Stimulated activated CD4-positive, alpha-beta T cell treated with anti-CD3 and anti-CD28 coated beads, TNF-alpha, amount 100 ng/mL, for 1 hour (primary cell): ENCODE measurements around the gene MGAT5B.
A peak's percentile ranks its signal among the peaks of the same experiment; 100 is the strongest.
"Not testable (repeated sequence)": the region's sequence is repeated elsewhere in the genome, so short reads cannot be mapped to it uniquely, and the experiment has no call there.

ENCODE experiments used
- DNase-seq, 3 donors: peaks; one replicate each; pipeline ENCODE4 v3.0.0-alpha.2; 2020; ENCODE audit warnings: low read depth in 3 of 3, low spot score in 1 of 3

Gene MGAT5B, protein sequence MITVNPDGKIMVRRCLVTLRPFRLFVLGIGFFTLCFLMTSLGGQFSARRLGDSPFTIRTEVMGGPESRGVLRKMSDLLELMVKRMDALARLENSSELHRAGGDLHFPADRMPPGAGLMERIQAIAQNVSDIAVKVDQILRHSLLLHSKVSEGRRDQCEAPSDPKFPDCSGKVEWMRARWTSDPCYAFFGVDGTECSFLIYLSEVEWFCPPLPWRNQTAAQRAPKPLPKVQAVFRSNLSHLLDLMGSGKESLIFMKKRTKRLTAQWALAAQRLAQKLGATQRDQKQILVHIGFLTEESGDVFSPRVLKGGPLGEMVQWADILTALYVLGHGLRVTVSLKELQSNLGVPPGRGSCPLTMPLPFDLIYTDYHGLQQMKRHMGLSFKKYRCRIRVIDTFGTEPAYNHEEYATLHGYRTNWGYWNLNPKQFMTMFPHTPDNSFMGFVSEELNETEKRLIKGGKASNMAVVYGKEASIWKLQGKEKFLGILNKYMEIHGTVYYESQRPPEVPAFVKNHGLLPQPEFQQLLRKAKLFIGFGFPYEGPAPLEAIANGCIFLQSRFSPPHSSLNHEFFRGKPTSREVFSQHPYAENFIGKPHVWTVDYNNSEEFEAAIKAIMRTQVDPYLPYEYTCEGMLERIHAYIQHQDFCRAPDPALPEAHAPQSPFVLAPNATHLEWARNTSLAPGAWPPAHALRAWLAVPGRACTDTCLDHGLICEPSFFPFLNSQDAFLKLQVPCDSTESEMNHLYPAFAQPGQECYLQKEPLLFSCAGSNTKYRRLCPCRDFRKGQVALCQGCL

DNA sequence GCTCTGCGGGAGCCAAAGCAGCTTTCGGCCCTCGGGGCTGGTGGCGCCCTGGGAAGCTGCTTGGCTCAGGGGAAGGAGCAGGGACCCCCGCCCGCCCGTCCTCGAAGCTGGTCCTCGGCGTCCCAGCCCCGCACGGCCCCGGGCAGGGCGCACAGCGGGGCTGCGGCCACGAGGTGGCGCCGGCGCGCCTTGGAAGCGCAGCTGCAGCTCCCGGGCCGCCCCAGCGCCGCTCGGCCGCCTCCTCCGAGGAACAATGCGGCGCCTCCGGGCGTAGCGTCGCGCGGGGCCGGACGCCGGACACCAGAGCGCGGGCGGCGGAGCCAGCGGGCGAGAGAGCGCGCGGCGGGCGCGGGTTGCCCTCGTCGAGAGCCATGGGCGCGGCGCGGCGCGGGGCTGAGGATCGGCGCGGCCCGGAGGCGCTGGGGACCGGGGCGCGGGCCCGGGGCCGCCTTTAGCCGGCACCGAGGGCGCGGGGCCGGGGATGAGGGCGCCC, at the start of gene MGAT5B:
Gene MGAT5B (plus strand): TSS at position 229 of the 493 bp plus-strand sequence. CDS start 626 bp downstream, outside the sequence.
- DNase-seq, result peak; percentile 23 to 76 (median 62)

DNA sequence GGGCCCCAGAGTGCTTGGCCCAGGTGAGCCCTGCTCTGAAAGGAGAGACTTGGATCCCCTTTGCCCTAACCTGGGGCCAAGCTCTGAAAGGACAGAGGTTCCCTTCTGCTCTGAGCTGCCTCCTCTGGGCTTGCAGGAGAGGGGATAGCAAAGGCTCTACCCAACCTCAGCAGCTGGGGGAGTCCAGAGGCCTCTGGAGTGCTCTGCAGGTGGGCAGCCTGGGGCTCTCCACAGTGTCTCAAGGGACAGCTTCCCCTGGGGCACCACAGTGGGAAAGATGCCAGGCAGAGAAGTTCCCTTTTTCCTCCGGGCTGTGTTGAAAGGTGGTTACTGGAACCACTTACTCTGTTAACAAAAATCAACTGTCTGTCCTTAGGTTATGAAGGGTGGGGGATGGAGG, 48.2 kb upstream of the MGAT5B start:
- no peak for DNase-seq

DNA sequence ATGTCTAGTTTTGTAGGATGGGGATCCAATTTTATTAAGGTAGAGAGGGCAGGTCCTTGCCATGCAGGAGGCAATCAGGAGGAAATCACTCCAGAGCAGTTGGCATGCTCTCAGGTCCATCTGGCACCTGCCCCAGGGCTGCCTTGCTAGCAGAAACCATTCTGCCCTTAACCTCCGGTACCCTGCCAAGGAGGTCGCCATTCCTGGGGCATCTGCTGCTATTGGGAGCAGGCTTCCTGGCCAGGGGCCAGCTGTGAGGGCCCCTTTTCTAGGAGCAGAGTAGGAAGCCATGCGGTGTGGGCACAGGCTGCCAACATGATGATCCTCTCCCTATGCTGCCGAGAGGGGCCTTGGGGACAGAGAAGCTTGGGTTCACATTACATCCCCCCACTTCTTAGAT, 47.6 kb upstream of the MGAT5B start:
- no peak for DNase-seq

DNA sequence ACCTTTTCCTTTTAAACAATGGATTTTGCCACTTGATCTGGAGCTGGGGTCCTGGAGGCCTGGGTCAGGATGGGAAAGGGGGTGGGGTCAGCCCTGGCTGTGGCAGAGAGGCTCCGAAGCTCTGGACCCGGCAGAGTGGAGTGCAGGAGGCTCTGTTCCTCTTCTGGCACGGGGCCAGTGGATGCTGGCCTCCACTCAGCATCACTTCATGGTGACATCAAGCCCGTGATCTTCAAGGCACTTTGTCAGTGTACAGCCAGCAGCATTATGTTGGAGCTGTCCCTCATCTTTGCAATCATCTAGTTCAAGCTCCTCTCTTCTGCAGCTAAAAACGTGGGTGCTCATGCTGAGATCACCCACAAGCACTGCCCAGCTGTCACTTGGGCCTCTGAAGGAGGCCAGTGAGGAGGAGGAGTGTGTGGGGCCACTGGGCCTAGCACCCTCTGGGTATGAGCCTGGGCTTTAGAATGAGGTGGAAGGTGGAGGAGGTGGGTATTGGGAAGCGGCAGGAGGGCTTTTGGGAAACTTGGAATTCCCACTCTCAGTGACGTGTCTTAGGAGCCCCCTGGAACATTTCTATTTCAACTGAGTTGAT, 45.9 kb upstream of the MGAT5B start:
- DNase-seq, result no peak

DNA sequence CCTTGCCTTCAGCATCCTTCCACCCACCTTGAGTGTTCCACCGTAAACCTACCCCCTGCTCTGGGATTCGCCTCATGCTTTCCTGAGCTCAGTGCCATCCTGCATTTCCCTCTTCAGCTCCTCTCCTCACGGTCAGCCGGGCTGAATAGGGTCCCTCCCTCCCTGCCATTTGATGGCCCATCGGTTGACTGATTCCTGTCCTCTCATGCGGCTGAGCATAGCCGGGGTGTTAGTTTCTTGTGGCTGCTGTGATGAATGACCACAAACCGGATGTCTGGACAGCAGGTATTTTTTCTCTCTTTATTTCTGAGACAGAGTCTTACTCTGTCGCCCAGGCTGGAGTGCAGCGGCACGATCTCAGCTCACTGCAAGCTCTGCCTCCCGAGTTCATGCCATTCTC, 44.1 kb upstream of the MGAT5B start:
- no peak for DNase-seq

DNA sequence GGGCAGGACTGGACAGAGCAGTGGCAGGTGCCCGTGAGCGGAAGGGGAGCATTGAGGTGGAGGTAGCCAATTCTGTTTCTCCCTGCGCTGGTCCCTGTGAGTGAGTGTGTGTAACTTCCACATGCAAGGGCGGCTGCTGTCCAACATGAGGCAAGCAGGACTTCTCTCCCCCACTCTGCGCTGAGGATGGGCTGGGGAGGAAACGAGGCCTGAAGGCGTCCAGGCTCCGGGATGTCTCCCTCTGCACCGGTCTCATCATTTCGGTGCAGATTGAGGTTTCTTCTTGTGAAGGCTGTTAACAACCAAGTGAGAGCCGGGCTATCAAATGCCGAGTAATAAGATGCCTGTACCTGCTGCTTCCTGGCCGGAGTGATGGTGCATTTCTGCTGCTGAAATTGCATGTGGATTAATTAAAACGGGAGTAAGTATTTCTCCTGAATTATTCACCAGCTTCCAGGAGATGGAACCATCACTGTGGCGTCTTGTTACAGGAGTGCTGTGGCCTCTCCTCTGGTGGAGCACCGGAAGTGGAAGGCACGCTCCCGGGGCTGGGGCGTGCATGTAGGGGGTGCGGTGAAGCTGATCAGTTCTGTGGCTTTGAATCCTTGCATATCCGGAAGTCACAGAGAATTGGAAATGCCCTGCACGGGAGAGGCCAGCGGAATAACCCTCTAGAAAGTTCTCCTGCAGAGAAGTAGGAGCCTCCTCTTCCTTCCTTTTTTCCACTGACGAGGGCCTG, 41.7 kb upstream of the MGAT5B start:
- DNase-seq, result no peak

DNA sequence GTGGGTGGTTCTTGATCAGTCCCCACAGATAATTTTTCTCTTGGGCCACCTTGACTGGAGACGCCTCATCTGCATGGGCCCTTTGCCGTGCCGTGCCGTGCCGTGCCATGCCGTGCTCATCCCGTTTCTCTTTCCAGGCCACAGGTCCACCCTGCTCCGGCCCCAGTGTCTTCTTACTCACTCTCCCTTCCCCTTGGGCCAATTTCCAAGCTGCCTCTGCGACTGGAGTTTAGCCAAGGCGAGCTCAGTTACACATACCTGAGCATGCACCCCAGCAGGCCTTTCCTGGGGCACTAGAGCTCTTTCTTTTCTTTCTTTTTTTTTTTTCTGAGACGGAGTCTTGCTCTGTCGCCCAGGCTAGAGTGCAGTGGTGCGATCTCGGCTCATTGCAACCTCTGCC, 40.5 kb upstream of the MGAT5B start:
- no peak for DNase-seq

DNA sequence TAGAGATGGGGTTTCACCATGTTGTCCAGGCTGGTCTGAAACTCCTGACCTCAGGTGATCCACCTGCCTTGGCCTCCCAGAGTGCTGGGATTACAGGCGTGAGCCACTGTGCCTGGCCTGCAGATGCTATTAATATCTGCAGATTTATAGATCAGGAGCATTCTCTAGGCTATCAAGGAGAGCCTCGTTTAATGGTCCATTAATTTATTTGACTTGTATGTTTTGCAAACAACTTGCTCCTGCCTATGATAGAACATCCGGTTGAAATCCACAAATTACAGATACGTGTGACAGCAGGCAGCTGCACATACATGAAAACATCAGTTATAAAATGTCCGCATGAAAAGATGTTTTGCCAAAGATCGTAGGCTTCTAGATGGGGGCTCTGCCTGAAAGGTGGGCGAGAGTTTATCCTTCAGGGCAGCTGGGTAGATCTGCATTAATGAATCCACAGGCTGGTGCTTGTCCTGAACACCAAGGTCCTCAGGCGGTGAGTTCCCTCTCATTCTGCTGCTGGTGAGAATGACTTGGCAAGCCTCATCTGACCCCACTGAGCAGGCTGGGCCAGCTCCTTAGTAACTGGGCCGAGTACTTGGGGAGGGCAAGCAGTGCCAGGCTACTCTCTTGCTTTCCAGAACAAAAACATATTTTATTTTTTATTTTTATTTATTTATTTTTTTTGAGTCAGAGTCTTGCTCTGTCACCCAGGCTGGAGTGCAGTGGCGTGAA, 37.1 kb upstream of the MGAT5B start:
- no peak for DNase-seq

DNA sequence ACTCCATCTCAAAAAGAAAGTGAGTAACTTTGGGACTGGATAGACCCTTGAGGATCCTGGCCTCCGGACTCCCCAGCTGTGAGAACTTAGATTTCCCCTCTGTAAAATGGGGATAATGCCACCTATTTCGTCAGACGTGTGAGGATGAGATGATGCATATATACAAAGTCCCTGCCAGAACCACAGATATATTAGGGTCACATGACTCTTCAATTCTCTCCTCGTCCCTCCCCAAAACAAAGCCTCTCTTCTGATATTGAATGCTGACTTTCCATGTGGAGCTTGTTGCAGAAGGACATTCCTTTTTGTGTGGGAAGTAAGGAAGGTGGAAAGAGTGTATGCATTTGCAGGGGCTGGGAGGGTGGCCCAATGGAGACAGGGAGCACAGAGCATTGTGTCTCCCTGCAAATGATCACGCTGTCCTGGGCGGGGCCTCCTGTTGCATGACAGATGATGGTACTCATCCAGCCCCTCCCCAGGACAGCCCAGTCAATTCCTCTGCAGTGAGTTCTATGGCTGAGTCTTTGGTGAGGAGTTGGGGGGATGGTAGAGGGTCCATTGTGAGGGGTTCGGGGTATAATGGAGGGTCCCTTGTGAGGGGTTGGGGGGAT, 35.1 kb upstream of the MGAT5B start:
- DNase-seq, result no peak

DNA sequence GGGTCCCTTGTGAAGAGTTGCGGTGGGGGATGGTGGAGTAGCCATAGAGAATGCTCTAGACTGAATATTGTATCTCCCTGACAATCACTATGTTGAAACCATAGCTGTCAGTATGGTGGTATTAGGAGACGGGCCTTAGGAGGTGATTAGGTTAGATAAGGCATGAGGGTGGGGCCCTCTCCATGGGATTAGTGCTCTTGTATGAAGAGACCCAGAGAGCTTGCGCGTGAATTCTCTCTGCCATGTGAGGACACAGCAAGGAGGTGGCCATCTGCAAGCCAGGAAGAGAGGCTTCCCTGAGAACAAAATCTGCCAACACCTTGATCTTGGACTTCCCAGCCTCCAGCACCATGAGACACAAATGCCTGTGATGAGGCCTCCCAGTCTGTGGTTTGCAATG, 34.5 kb upstream of the MGAT5B start:
- DNase-seq, result no peak

DNA sequence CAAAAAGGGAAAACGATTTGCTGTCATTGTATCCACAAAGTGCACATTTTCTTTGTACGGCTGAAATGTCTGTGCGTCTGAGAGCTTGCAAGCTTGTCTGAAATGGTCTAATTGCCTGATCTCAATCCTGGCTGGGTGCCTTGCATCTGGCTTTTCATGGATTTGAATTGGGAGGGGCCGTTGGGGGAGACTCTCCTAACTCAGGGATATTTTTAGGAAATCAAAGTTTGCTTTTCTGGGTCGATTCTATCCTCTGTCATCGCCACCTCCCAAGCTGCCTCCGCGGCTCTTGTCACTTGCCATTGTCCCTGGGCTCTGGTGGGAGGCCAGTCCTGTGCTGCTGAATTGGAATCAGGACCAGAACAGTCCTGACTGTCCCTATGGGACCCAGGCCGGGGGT, 33.3 kb upstream of the MGAT5B start:
- no peak for DNase-seq

DNA sequence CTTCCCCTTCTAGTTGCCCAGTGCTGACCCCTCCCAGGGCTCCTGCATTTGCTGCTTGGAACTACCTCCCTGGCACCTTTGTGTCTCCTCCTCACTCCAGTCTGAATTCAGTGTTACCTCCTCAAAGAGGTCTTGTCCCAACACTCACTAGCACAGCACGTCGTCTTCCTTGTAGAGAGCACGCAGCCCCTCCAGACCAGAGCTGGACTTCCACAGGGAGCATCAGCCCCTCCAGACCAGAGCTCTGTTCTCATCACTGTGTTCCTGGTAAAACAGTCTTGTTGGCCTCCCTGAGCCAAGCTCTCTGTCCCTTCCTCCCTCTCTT, 27.8 kb upstream of the MGAT5B start:
- DNase-seq, result no peak

DNA sequence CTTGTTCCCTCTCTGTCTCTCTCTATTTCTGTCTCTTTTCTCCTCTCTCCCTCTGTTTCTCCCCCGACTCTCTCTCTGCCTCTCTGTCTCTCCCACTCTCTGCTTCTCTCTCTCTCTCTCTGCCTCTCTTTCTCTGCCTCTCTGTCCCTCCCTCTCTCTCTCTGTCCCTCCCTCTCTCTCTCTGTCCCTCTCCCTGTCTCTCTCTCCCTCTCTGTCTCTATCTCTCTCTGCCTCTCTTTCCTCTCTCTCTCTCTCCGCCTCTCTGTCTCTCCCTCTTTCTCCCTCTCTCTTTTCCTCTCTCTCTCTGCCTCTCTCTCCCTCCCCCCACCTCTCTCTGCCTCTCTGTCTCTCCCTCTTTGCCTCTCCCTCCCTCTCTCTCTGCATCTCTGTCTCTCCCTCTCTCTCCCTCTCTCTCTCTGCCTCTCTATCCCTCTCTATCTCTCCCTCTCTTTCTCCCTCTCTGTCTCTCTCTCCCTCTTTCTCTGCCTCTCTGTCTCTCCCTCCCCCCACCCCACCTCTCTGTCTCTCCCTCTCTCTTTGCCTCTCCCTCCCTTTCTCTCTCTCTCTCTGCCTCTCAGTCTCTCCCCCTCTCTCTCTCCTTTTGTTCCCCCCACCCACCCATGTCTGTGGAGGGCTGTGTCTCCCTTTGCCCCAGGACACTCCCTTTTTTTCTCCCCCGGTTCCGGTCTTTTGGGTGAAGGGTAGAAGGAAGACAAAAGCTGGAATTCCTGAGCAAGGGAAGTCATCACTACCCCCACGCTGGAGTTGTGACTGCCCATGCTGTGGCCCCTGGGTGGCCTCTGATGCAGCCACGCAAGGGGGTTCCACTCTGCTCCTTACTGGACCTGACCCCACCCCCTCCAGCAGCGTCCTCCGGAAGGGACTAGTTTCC, 27.1 kb upstream of the MGAT5B start:
- no peak for DNase-seq

DNA sequence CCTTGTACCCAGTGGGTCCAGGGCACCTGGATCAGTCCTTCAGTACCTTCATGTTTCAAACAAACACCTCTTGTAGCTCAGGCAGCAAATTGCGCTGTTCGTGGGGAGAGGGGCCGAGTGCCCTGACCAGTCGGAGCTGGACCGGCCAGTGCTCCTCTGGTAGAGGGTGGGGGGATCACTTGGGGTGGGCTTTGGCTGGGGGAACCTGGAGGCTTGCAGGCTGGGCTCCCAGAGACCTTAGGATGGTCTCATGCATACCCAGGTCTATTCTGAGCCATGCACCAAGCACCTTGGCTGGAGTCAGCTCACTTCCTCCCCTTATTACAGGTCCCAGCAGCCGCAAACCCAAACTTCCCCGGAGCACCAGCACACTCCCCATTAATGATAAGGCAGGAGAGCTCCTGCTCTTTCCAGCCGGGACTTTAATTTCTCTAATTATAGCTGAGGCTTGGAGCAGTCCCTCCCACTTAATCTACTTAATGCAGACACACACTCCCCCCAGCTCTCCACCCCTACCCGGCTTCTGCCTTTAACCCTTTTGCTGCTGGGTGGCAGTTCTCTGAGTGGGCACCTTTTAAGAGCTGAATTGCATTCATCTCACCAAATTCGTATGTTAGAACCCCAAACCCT, 26.3 kb upstream of the MGAT5B start:
- no peak for DNase-seq

DNA sequence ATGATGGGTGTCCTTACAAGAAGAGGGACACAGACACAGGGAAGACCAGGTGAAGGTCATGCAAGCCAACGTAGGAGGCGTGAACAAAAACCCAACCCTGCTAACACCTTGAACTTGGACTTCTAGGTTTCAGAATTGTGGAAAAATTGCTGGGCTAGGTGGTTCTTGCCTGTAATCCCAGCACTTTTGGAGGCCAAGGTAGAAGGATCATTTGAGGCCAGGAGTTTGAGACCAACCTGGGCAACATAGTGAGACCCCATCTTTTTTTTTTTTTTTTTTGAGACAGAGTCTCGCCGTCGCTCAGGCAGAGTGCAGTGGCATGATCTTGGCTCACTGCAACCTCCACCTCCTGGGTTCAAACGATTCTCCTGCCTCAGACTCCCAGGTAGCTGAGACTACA, 25.1 kb upstream of the MGAT5B start:
- DNase-seq, result not testable (repeated sequence)

DNA sequence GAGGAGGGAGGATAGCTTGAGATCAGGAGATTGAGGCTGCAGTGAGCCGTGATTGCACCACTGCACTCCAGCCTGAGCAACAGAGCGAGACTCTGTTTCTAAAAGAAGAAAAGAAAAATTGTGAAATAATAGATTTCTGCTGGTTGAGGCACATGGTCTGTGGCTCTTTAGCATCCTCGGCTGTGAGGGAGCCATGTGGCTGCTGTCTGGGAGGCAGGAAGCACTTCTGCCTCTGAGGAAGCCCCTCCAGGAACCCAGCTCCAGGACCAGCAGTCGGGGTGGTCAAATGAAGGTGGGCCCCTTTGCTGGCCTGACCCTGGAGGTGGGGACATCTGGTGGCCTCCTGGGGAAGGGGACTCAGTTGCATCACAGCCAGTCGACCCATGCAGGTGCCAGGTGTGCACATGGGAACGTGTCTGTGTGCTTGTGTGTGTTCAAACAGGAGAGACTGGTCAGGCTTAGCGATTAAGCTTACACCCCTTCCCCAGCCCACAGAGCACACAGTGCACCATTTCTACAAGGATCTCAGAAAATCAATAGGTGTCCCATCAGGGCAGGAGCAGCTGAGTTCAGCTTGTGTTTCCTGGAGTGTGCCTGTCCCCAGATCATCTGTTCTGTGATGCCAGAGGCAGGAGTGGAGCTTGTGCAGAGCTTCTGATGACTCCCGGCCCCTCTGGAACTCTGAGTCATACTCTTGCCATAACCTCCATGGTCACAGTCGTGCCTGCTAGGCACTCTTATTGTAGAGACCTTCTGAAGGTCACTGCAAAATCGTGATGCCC, 24.3 kb upstream of the MGAT5B start:
- DNase-seq, result no peak

DNA sequence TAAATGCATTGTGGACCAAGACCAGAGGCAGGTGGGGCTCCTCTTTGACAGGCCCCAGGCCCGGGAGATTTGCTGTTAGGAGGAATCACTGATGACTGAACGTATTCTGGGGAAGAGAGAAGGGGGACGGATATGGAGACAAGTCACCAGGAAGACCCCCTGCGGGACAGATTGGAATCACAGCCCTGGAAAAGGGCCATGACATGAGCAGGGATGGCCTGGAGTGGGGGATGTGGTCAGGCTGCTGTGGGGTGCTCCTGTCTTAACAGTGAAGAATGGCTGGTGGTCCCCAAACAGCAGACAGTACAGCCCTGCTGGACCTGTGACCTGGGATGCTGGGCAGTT, 23.7 kb upstream of the MGAT5B start:
- DNase-seq, result no peak

DNA sequence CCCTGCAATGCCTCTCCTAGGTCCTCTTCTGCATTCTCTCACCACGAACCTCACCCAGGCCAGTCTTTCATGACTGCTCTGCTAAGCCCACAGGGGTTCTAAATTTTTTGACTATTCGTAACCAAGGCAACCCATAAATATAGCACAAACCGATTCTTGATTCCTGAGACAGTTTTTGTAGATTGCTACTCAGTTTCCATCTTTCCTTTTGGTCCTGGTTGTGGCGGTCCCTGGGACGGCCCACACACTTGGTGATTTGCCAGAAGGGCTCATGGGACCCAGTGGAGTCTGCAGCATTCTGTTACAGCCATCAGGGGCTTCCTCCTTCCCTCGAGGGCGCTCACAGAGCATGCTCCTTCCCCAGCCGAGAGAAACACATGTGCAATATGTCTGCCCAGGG, 23.4 kb upstream of the MGAT5B start:
- DNase-seq, result no peak
